Epithelial cell of esophagus (primary cell): ENCODE data around the gene SLC9A8.

Experiments used
- DNase-seq: peaks from one replicate; pipeline ENCODE4 v3.0.0; 2010; ENCODE audit warnings: low read depth
- H3K4me3 ChIP-seq: 2 replicates; pipeline ENCODE4 v1.5.1; 2011; ENCODE audit warnings: mild to moderate bottlenecking, low read length, control low read depth
- TF ChIP-seq, protein P1 (sequence below): IDR thresholded peaks from 2 replicates; pipeline ENCODE4 v1.5.1; 2011; ENCODE audit warnings: low read depth, mild to moderate bottlenecking, low read length, control low read depth, inconsistent platforms; ENCODE audit not compliant: insufficient read depth; ENCODE audit errors: missing control alignments

The SLC9A8 gene, protein sequence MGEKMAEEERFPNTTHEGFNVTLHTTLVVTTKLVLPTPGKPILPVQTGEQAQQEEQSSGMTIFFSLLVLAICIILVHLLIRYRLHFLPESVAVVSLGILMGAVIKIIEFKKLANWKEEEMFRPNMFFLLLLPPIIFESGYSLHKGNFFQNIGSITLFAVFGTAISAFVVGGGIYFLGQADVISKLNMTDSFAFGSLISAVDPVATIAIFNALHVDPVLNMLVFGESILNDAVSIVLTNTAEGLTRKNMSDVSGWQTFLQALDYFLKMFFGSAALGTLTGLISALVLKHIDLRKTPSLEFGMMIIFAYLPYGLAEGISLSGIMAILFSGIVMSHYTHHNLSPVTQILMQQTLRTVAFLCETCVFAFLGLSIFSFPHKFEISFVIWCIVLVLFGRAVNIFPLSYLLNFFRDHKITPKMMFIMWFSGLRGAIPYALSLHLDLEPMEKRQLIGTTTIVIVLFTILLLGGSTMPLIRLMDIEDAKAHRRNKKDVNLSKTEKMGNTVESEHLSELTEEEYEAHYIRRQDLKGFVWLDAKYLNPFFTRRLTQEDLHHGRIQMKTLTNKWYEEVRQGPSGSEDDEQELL

DNA sequence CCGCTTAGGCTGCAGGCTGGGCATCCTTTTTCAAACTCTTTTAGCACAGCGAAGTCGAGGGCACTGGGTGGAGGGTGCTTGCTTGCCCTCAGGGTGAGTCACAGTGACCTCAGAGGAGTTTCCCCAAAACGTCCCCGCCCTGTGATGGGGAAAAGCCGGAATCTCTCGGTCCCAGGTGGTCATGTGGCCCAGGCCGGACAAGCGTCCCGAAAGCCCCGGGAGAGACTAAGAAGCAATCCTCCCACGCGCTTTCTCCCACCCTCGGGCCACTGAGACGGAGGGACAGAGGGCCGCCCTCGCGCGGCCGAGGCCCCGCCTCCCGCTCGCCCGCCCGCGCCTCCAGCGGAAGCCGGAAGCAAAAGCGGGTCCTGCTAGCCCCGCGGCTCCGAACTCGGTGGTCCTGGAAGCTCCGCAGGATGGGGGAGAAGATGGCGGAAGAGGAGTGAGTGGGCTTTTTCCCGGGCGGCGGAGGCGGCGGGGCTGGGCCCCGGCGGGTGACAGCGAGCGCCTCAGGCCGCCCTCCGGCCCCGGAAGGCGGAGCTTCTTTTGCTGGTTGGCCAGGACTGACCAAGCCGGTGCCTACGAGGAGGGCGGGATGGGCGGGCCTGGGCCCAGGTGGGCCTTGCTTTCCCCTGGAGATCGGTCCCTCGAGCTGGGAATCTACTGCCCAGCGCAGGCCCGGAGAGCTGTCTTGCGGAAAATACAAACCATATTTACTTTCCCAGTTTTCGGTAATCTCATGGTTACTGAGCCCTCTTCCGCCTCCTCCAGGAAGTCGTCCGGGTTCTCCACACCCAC, at the start of gene SLC9A8:
Gene SLC9A8, plus strand, starts transcription at position 322 of the 798 bp plus-strand sequence. Its CDS starts 95 bp downstream, at position 417.
- peak; percentile 87 for DNase-seq
- H3K4me3 ChIP-seq, result peak within 1 kb of the TSS; percentile 76
- TF ChIP-seq, protein P1, sequence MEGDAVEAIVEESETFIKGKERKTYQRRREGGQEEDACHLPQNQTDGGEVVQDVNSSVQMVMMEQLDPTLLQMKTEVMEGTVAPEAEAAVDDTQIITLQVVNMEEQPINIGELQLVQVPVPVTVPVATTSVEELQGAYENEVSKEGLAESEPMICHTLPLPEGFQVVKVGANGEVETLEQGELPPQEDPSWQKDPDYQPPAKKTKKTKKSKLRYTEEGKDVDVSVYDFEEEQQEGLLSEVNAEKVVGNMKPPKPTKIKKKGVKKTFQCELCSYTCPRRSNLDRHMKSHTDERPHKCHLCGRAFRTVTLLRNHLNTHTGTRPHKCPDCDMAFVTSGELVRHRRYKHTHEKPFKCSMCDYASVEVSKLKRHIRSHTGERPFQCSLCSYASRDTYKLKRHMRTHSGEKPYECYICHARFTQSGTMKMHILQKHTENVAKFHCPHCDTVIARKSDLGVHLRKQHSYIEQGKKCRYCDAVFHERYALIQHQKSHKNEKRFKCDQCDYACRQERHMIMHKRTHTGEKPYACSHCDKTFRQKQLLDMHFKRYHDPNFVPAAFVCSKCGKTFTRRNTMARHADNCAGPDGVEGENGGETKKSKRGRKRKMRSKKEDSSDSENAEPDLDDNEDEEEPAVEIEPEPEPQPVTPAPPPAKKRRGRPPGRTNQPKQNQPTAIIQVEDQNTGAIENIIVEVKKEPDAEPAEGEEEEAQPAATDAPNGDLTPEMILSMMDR, result no peak

DNA sequence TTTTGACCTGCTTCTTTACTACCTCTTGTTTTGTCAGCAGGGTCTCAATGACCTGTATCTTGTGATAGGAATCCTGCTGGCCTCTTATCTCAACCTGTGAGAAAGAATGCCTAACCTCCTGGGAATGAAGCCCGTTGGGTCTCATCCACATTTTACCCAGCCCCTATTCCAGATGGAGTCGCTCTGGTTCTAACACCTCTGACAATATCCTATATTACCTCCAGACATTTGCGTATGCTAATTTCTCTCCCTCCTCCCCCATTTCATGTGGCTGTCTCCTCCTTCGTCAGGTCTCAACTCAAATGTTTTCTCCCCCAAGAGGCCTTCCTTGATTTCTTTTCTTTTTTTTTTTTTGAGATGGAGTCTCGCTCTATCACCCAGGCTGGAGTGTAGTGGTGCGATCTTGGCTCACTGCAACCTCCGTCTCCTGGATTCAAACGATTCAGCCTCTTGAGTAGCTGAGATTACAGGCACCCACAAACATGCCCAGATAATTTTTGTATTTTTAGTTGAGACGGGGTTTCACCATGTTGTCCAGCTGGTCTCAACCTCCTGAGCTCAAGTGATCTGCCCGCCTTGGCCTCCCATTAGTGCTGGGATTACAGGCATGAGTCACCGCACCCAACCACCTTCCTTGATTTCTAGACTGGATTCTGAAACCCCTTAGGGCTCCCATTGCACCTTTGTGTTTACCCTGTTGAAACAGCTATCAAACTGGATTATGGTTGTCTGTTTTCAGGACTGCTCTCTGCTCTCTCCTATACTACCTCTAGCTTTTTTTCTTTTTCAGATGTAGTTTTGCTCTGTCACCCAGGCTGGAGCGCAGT, 49.5 kb upstream of the SLC9A8 start:
- peak; percentile 63 for DNase-seq
- no peak overlapping the region for H3K4me3 ChIP-seq
- TF ChIP-seq, protein P1, result no peak

DNA sequence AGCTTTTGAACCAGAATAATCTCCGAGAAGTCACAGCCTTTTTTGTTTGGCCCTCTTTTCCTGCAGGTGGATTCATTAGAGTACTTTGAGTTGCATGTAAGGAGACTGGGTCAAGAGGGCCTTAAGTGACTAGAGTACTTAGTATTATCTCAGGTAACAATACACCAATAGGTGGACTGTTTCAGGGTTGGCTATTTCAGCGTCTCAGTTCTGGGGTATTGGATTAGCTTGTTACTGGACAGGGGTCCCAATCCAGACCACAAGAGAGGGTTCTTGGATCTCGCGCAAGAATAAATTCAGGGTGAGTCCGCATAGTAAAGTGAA, 47.3 kb upstream of the SLC9A8 start:
- TF ChIP-seq, protein P1, result no peak
- no peak overlapping the region for H3K4me3 ChIP-seq

DNA sequence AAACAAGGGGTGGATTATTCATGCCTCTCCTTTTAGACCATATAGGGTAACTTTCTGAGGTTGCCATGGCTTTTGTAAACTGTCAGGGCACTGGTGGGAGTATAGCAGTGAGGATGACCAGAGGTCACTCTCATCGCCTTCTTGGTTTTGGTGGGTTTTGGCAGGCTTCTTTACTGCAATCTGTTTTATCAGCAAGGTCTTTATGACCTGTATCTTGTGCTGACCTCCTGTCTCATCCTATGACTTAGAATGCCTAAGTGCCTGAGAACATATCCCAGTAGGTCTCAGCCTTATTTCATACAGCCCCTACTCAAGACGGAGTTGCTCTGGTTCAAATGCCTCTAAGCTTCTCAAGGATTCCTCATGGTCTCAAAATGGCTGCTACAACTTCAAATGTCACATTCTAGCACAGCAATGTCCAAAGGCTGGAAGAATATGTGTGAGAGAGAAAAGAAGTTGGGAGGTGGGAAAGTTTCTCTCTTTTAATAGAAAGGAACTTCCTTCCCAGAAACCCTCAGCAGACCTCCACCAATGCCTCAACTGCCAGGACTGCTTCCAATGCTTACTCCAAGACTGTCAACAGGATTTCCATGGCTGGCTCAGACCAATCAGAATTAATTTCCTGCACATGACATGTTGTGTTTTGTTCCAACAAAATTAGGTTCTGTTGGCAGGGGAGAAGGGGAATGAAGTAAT, 46.6 kb upstream of the SLC9A8 start:
- no peak for DNase-seq
- H3K4me3 ChIP-seq, result no peak overlapping the region
- TF ChIP-seq, protein P1, result no peak

More for the DNA sequence above, 47.3 kb upstream of the SLC9A8 start:
- no peak for DNase-seq

DNA sequence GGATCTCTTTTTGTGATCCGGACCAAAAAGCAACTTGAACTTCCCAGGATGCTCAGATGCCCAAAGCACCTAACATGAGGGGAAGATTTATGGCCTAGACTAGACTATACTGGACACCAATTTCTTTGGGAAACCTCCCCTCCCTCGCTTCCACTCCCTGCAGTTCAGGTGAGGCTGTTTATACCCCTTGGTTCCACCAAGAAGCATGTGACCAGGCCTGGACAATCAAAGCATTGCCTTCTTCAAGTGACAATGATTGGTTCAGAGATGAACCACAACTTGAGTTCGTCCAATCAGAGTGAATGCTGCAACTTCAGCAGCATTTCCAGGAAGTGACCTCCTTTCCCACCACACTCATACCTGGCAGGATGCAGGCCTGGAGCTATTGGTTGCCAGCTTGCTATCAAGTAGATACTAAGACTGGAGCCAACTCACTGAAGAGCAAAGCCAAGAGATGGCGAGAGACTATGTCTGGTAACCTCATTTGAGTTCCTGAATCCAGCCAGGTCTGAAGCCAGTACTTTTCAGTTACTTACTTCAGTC, 45.6 kb upstream of the SLC9A8 start:
- peak; percentile 20 for DNase-seq
- TF ChIP-seq, protein P1, result no peak
- H3K4me3 ChIP-seq, result no peak overlapping the region
